WTC11 (cell line): ENCODE data around the gene TMEM145.

Experiments
- ATF2 ChIP-seq: sonication (generic); formaldehyde crosslinking; IDR thresholded peaks from 2 replicates; pipeline ENCODE4 v1.8.1; 2022; ENCODE audit warnings: low read depth, missing genetic modification reagents, borderline replicate concordance
- ATF3 ChIP-seq: sonication (generic); formaldehyde crosslinking; conservative IDR thresholded peaks from 2 replicates; pipeline ENCODE4 v1.8.1; 2022; ENCODE audit warnings: mild to moderate bottlenecking, missing genetic modification reagents
- CREB1 ChIP-seq: sonication (generic); formaldehyde crosslinking; IDR thresholded peaks from 2 replicates; pipeline ENCODE4 v1.8.0; 2023; ENCODE audit warnings: mild to moderate bottlenecking, missing genetic modification reagents
- CTCF ChIP-seq: fragments of 200-600 bp; IDR thresholded peaks from 2 replicates; pipeline ENCODE4 v1.8.0; 2022; ENCODE audit warnings: antibody characterized with exemption
- MAX ChIP-seq: sonication (generic); formaldehyde crosslinking; IDR thresholded peaks from 2 replicates; pipeline ENCODE4 v1.8.0; 2022; ENCODE audit warnings: mild to moderate bottlenecking, missing genetic modification reagents
- MXD4 ChIP-seq: fragments of 250-450 bp; sonication (Bioruptor Pico); IDR thresholded peaks from 2 replicates; pipeline ENCODE4 v1.8.0; 2021; ENCODE audit warnings: mild to moderate bottlenecking, moderate library complexity, borderline replicate concordance
- NR3C1 ChIP-seq: sonication (generic); formaldehyde crosslinking; conservative IDR thresholded peaks from 2 replicates; pipeline ENCODE4 v1.8.1; 2023; ENCODE audit warnings: low read depth, mild to moderate bottlenecking, missing genetic modification reagents
- TEAD4 ChIP-seq: sonication (generic); formaldehyde crosslinking; IDR thresholded peaks from 2 replicates; pipeline ENCODE4 v1.8.0; 2022; ENCODE audit warnings: mild to moderate bottlenecking, missing genetic modification reagents
- ZMAT4 ChIP-seq: fragments of 250-450 bp; sonication (Bioruptor Pico); IDR thresholded peaks from 2 replicates; pipeline ENCODE4 v1.9.0; 2021; ENCODE audit warnings: mild to moderate bottlenecking

GRCh38 chr19:42326969-42327368, 13.9 kb downstream of the TMEM145 start:
- TF ChIP-seq ZMAT4 (CRISPR knock-in tag) (no peak), CTCF (no peak), ATF2 (no peak), ATF3 (CRISPR knock-in tag) (no peak), MXD4 (no peak), MAX (CRISPR knock-in tag) (no peak), CREB1 (CRISPR knock-in tag) (no peak), TEAD4 (CRISPR knock-in tag) (no peak), NR3C1 (CRISPR knock-in tag) (no peak)
